Measurements from ENCODE around the gene SLC48A1. TPM values are rescaled to one million over a fixed set of nuclear protein-coding genes. Genes with fewer than 3 reads are reported as not detected.

SLC48A1 gene
- total and polyA plus RNA-seq, 2 donors (not counting 3 experiments of a cell fraction or from before 2014, with no cell fraction given), result 17.3 to 20.3 TPM

DNA sequence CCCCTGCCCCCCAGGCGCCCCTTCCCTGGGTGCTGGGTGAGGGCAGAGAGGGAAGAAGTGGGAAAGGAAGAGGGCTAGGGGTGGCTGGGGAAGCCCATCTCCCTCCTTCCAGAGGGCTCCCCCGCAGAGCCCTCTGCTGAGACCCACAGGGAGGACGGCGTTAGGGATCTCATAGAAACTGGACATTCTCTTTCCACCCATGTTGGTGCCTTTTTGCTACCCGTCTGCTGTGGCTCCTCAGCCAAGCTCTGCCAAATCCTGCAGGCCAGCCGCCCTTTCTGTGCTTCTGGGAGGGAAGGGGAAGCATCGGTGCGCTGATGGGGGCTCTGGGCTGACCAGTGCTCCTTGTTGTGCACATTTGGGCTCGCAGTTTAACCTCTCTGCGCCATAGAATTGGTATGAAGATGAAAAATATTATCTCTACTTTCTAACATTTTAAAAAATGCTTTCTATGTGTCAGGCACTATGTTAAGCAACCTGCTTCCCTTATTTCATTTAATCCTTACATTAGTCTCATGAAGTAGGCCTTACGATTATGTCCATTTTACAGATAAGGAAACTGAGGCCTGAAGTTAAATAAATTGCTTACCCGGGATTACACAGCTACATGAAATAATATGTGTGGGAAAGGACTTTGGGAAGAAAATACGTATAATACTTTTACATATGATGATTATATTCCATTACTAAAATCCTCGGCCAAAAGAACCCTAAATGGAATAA, 981 bp downstream of the SLC48A1 start:
- TF ChIP-seq POLR2A (IDR thresholded peaks at IDR 0.05; ENCODE audit: low read depth, low read length), result no peak
- TF ChIP-seq, protein P1, sequence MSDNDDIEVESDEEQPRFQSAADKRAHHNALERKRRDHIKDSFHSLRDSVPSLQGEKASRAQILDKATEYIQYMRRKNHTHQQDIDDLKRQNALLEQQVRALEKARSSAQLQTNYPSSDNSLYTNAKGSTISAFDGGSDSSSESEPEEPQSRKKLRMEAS (IDR thresholded peaks at IDR 0.05; ENCODE audit: insufficient read depth, insufficient read length), result no peak
- TF ChIP-seq GATA2 (IDR thresholded peaks at IDR 0.05; ENCODE audit: insufficient read depth, insufficient read length, low read depth, low read length), result no peak
- TF ChIP-seq JUN (IDR thresholded peaks at IDR 0.05; ENCODE audit: borderline replicate concordance, insufficient read depth, insufficient read length, low read depth), result no peak
- TF ChIP-seq FOS (IDR thresholded peaks at IDR 0.05; ENCODE audit: borderline replicate concordance, insufficient read depth, low read length), result no peak
- no peak for TF ChIP-seq EZH2 (IDR thresholded peaks at IDR 0.05; ENCODE audit: borderline replicate concordance, low read depth, low read length, severe bottlenecking)
- no peak overlapping the region for H3K27ac ChIP-seq (ENCODE audit: insufficient read depth, low read depth, low read length)
- ChIA-PET POLR2A (no interaction called here), CTCF (interaction anchor here (0.7 to 10.1 kb wide), 4 partner anchors 13 to 65 kb away, joined by 3 to 385 read pairs (median 41); partner anchors contain the start of gene RAPGEF3)
- BruUV-seq (replicated peaks), result TSS peak; percentile 22
- dilution Hi-C loops (cut with MboI; ENCODE audit: extremely low pct_ligation_motif_present, low sequenced_read_pairs), result no loop called here
- H3K4me3 ChIP-seq (replicated peaks in 1 of 3; ENCODE audit: insufficient read depth in 1 of 3, low read depth in 1 of 3, low read length in 3 of 3), result peak overlapping the region; percentile 23 to 70 (median 43)
- H3K9ac ChIP-seq (replicated peaks; ENCODE audit: extremely low read depth, insufficient read depth, low read length), result peak overlapping the region; percentile 5
- DNase-seq (ENCODE audit: low read depth, low spot score) (no peak), FAIRE-seq (no peak)
- peak overlapping the region; percentile 14 for H2AFZ ChIP-seq (ENCODE audit: low read depth, low read length)
- peak overlapping the region; percentile 64 for H3K4me2 ChIP-seq (ENCODE audit: insufficient read depth, low read length)
- intact Hi-C loops (cut with micrococcal nuclease), result loop anchor here (1.0 to 2.0 kb wide), 2 partner anchors 16 to 123 kb away; partner anchors contain the start of gene RAPGEF3
- H3K79me2 ChIP-seq (ENCODE audit: control insufficient read depth, insufficient read depth, low read length), result no peaks in the 10 kb centered on the region
- no peaks in the 10 kb centered on the region for H3K36me3 ChIP-seq (ENCODE audit: control insufficient read depth in 2 of 2, extremely low read depth in 1 of 2, insufficient read depth in 2 of 2, low read length in 2 of 2)
- no peaks in the 10 kb centered on the region for H3K9me3 ChIP-seq (replicated peaks; ENCODE audit: control insufficient read depth, insufficient read depth, low read length)
- no peaks in the 10 kb centered on the region for H3K27me3 ChIP-seq (ENCODE audit: control insufficient read depth in 2 of 2, insufficient read depth in 2 of 2, low read length in 2 of 2)
- peaks cover 31% of the 10 kb centered on the region for H3K4me1 ChIP-seq (ENCODE audit: control insufficient read depth, extremely low read depth, insufficient read depth, low read length)
- no peaks in the 10 kb centered on the region for H4K20me1 ChIP-seq (replicated peaks; ENCODE audit: control insufficient read depth, extremely low read depth, insufficient read depth, low read length)
- H3K9me1 ChIP-seq (replicated peaks; ENCODE audit: control insufficient read depth, extremely low read depth, insufficient read depth, low read length), result no peaks in the 10 kb centered on the region

GRCh38 chr12:47774663-47775062, 1.6 kb downstream of the SLC48A1 start:
- Histone ChIP-seq H3K27ac (ENCODE audit: insufficient read depth, low read depth, low read length) (no peak overlapping the region), H3K4me2 (ENCODE audit: insufficient read depth, low read length) (no peak overlapping the region), H3K36me3 (ENCODE audit: control insufficient read depth in 2 of 2, extremely low read depth in 1 of 2, insufficient read depth in 2 of 2, low read length in 2 of 2) (no peaks in the 10 kb centered on the region), H3K9me3 (replicated peaks; ENCODE audit: control insufficient read depth, insufficient read depth, low read length) (no peaks in the 10 kb centered on the region), H3K4me3 (replicated peaks in 1 of 3; ENCODE audit: insufficient read depth in 1 of 3, low read depth in 1 of 3, low read length in 3 of 3) (no peak overlapping the region), H3K4me1 (ENCODE audit: control insufficient read depth, extremely low read depth, insufficient read depth, low read length) (peaks cover 31% of the 10 kb centered on the region), H3K9ac (replicated peaks; ENCODE audit: extremely low read depth, insufficient read depth, low read length) (no peak overlapping the region), H2AFZ (ENCODE audit: low read depth, low read length) (no peak overlapping the region), H3K27me3 (ENCODE audit: control insufficient read depth in 2 of 2, insufficient read depth in 2 of 2, low read length in 2 of 2) (no peaks in the 10 kb centered on the region), H3K9me1 (replicated peaks; ENCODE audit: control insufficient read depth, extremely low read depth, insufficient read depth, low read length) (no peaks in the 10 kb centered on the region), H4K20me1 (replicated peaks; ENCODE audit: control insufficient read depth, extremely low read depth, insufficient read depth, low read length) (no peaks in the 10 kb centered on the region), H3K79me2 (ENCODE audit: control insufficient read depth, insufficient read depth, low read length) (no peaks in the 10 kb centered on the region)
- dilution Hi-C loops (cut with MboI; ENCODE audit: extremely low pct_ligation_motif_present, low sequenced_read_pairs), result no loop called here
- intact Hi-C loops (cut with micrococcal nuclease), result no loop called here
- ChIA-PET CTCF (interaction anchor here (1.0 to 9.3 kb wide), 5 partner anchors 17 to 64 kb away, joined by 3 to 133 read pairs (median 40); partner anchors contain the start of gene RAPGEF3), POLR2A (no interaction called here)
- no peak for DNase-seq (ENCODE audit: low read depth, low spot score)
- no peak for FAIRE-seq
- no TSS peak for BruUV-seq (replicated peaks)
- no peak for TF ChIP-seq POLR2A (IDR thresholded peaks at IDR 0.05; ENCODE audit: low read depth, low read length)
- no peak for TF ChIP-seq JUN (IDR thresholded peaks at IDR 0.05; ENCODE audit: borderline replicate concordance, insufficient read depth, insufficient read length, low read depth)
- no peak for TF ChIP-seq CTCF (IDR thresholded peaks at IDR 0.05; ENCODE audit: extremely low read depth in 1 of 2, insufficient read depth in 1 of 2, low read depth in 1 of 2, low read length in 2 of 2)
- TF ChIP-seq POLR2AphosphoS5 (IDR thresholded peaks at IDR 0.05; ENCODE audit: insufficient read depth, low read depth, low read length), result no peak
- TF ChIP-seq EZH2 (IDR thresholded peaks at IDR 0.05; ENCODE audit: borderline replicate concordance, low read depth, low read length, severe bottlenecking), result no peak
- no peak for TF ChIP-seq GATA2 (IDR thresholded peaks at IDR 0.05; ENCODE audit: insufficient read depth, insufficient read length, low read depth, low read length)
- TF ChIP-seq, protein P1 (IDR thresholded peaks at IDR 0.05; ENCODE audit: insufficient read depth, insufficient read length), result no peak
- TF ChIP-seq FOS (IDR thresholded peaks at IDR 0.05; ENCODE audit: borderline replicate concordance, insufficient read depth, low read length), result no peak
- TF ChIP-seq MYC (IDR thresholded peaks at IDR 0.05; ENCODE audit: low read depth, low read length), result no peak

All from endothelial cell of umbilical vein (primary cell).